Fibroblast of mammary gland (primary cell): ENCODE results near the gene PPP1R36.

Experiments used
- DNase-seq: peaks from one replicate; pipeline ENCODE4 v3.0.0-alpha.2; 2010; ENCODE audit warnings: low read depth
- H3K4me3 ChIP-seq: 2 replicates; pipeline ENCODE4 v1.5.1; 2011; ENCODE audit warnings: low read depth, mild to moderate bottlenecking, low read length, moderate library complexity; ENCODE audit not compliant: control insufficient read depth
- TF ChIP-seq, protein P1 (sequence below): conservative IDR thresholded peaks from 2 replicates; pipeline ENCODE4 v1.5.1; 2011; ENCODE audit warnings: low read depth, low read length, inconsistent platforms; ENCODE audit not compliant: control insufficient read depth, insufficient read depth

Gene PPP1R36

GRCh38 chr14:64602826-64603225 is 53.1 kb downstream of the PPP1R36 start:
- DNase-seq, result no peak
- H3K4me3 ChIP-seq, result no peak overlapping the region
- TF ChIP-seq, protein P1, sequence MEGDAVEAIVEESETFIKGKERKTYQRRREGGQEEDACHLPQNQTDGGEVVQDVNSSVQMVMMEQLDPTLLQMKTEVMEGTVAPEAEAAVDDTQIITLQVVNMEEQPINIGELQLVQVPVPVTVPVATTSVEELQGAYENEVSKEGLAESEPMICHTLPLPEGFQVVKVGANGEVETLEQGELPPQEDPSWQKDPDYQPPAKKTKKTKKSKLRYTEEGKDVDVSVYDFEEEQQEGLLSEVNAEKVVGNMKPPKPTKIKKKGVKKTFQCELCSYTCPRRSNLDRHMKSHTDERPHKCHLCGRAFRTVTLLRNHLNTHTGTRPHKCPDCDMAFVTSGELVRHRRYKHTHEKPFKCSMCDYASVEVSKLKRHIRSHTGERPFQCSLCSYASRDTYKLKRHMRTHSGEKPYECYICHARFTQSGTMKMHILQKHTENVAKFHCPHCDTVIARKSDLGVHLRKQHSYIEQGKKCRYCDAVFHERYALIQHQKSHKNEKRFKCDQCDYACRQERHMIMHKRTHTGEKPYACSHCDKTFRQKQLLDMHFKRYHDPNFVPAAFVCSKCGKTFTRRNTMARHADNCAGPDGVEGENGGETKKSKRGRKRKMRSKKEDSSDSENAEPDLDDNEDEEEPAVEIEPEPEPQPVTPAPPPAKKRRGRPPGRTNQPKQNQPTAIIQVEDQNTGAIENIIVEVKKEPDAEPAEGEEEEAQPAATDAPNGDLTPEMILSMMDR, result no peak

DNA sequence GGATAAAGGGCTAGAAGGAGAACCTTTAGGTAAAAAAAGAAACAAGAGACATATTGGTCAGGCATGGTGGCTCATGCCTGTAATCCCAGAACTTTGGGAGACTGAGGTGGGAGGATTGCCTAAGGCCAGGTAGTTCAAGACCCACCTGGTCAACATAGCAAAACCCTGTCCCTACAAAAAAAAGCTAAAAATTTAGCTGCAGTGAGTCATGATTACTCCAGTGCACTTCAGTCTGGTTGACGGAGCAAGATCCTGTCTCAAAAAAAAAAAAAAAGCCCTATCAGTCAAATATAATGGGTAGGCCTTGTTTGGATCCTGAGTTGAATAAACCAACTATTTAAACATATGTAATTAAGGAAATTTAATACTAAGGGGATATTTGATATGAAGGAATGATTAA is 54.2 kb downstream of the PPP1R36 start:
- DNase-seq, result no peak
- no peak overlapping the region for H3K4me3 ChIP-seq
- TF ChIP-seq, protein P1, result no peak

DNA sequence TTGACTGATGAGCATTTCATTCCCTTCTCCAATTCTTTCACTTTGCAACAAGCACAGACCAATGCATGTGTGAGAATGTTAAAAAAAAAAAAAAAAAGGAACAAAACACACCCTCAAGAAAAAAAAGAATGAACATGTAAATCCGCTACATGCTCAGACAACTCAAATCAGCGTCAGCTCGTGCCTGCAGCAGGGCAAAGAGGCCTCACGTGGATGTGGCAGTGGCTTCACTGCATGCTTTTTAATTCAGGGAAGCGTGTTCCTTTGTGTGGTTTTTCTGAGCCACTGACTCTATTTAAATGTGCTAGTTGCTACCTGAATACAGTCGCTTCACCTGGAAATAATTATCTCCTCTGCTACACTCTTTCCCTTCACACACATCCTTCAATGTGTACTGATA is 55.1 kb downstream of the PPP1R36 start:
- DNase-seq, result no peak
- TF ChIP-seq, protein P1, result no peak
- H3K4me3 ChIP-seq, result no peak overlapping the region

DNA sequence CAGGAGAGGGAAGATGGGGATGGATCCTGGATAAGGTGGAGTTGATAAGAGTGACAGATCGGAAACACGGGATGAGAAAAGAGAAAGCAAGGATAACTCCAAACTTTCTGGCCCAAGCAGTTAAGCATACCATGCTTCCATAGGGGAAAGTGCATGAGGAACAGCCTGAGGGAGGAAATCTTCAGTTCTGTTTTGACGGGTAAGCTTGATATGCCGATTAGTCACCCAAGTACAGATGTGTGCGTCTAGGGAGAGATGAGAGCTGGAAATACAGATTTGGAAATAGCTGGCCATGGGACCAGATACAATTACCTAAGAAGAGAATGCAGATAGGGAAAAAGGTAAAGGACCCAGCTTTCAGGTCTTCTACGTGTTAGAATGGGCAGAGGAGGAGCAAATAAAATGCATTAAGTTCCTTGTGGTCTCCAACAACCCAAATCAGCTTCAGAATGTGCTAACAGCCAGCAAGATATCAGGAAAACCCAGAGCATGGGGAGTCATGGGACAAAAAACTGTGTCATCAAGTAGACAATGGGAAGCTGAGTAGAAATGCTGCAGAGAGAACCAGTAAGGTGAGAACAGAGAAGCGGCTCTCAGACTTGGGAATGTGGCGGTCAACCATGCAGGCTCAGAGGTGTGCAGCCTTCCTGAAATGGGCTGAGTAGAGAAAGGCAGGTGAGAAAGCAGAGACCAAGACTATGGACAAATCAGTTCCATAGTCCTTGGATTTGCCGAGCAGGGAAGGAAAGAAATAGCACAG is 56.3 kb downstream of the PPP1R36 start:
- no peak overlapping the region for H3K4me3 ChIP-seq
- TF ChIP-seq, protein P1, result no peak
- DNase-seq, result peak; percentile 19

- DNase-seq, result no peak
- TF ChIP-seq, protein P1, result no peak
- H3K4me3 ChIP-seq, result no peak overlapping the region
These were observed 60.4 kb downstream of the PPP1R36 start for GRCh38 chr14:64610049-64610746.

GRCh38 chr14:64611358-64612020 is 61.7 kb downstream of the PPP1R36 start:
- TF ChIP-seq, protein P1, result no peak
- peak; percentile 25 for DNase-seq
- H3K4me3 ChIP-seq, result no peak overlapping the region
